ENCODE data around the gene RSAD2. TPM values are rescaled to one million over a fixed set of nuclear protein-coding genes. Genes with fewer than 3 reads are reported as not detected.

Gene RSAD2
- total RNA-seq, 1 donor from 2014 or later: not detected

- H3K27me3 Mint-ChIP-seq (ENCODE audit: unreplicated experiment): peaks cover 29% of the 10 kb centered on the region
- H3K4me1 Mint-ChIP-seq (ENCODE audit: unreplicated experiment): no peaks in the 10 kb centered on the region
- H3K27ac Mint-ChIP-seq (ENCODE audit: unreplicated experiment): no peak overlapping the region
- no peak for TF ChIP-seq CTCF (IDR thresholded peaks at IDR 0.05)
- no peak for DNase-seq (ENCODE audit: extremely low spot score, unreplicated experiment)
- no peak overlapping the region for H3K4me3 Mint-ChIP-seq (ENCODE audit: unreplicated experiment)
- no peaks in the 10 kb centered on the region for H3K9me3 Mint-ChIP-seq (ENCODE audit: unreplicated experiment)
- H3K36me3 Mint-ChIP-seq (ENCODE audit: unreplicated experiment): no peaks in the 10 kb centered on the region
These were observed 2.7 kb downstream of the RSAD2 start for GRCh38 chr2:6880200-6880733.

- Mint-ChIP-seq H3K36me3 (ENCODE audit: unreplicated experiment) (no peaks in the 10 kb centered on the region), H3K9me3 (ENCODE audit: unreplicated experiment) (no peaks in the 10 kb centered on the region), H3K4me1 (ENCODE audit: unreplicated experiment) (no peaks in the 10 kb centered on the region), H3K27me3 (ENCODE audit: unreplicated experiment) (peaks cover 32% of the 10 kb centered on the region), H3K4me3 (ENCODE audit: unreplicated experiment) (no peak overlapping the region), H3K27ac (ENCODE audit: unreplicated experiment) (no peak overlapping the region)
- DNase-seq (ENCODE audit: extremely low spot score, unreplicated experiment): no peak
- TF ChIP-seq CTCF (IDR thresholded peaks at IDR 0.05): no peak
These were observed 3.5 kb downstream of the RSAD2 start for GRCh38 chr2:6881046-6881445.

GRCh38 chr2:6881516-6881915 lies 3.9 kb downstream of the RSAD2 start:
- Mint-ChIP-seq H3K4me3 (ENCODE audit: unreplicated experiment) (no peak overlapping the region), H3K27ac (ENCODE audit: unreplicated experiment) (no peak overlapping the region), H3K4me1 (ENCODE audit: unreplicated experiment) (no peaks in the 10 kb centered on the region), H3K27me3 (ENCODE audit: unreplicated experiment) (peaks cover 32% of the 10 kb centered on the region), H3K9me3 (ENCODE audit: unreplicated experiment) (no peaks in the 10 kb centered on the region), H3K36me3 (ENCODE audit: unreplicated experiment) (no peaks in the 10 kb centered on the region)
- DNase-seq (ENCODE audit: extremely low spot score, unreplicated experiment): no peak
- TF ChIP-seq CTCF (IDR thresholded peaks at IDR 0.05): no peak

- peaks cover 36% of the 10 kb centered on the region for H3K27me3 Mint-ChIP-seq (ENCODE audit: unreplicated experiment)
- TF ChIP-seq CTCF (IDR thresholded peaks at IDR 0.05): no peak
- no peak for DNase-seq (ENCODE audit: extremely low spot score, unreplicated experiment)
- H3K36me3 Mint-ChIP-seq (ENCODE audit: unreplicated experiment): no peaks in the 10 kb centered on the region
- H3K4me3 Mint-ChIP-seq (ENCODE audit: unreplicated experiment): no peak overlapping the region
- no peaks in the 10 kb centered on the region for H3K9me3 Mint-ChIP-seq (ENCODE audit: unreplicated experiment)
- no peaks in the 10 kb centered on the region for H3K4me1 Mint-ChIP-seq (ENCODE audit: unreplicated experiment)
- no peak overlapping the region for H3K27ac Mint-ChIP-seq (ENCODE audit: unreplicated experiment)
These were observed 6.0 kb downstream of the RSAD2 start for GRCh38 chr2:6883448-6884122.

GRCh38 chr2:6885551-6885950 lies 8.0 kb downstream of the RSAD2 start:
- no peak overlapping the region for H3K27ac Mint-ChIP-seq (ENCODE audit: unreplicated experiment)
- H3K27me3 Mint-ChIP-seq (ENCODE audit: unreplicated experiment): peaks cover 38% of the 10 kb centered on the region
- no peak for TF ChIP-seq CTCF (IDR thresholded peaks at IDR 0.05)
- no peak for DNase-seq (ENCODE audit: extremely low spot score, unreplicated experiment)
- no peaks in the 10 kb centered on the region for H3K4me1 Mint-ChIP-seq (ENCODE audit: unreplicated experiment)
- H3K4me3 Mint-ChIP-seq (ENCODE audit: unreplicated experiment): no peak overlapping the region
- no peaks in the 10 kb centered on the region for H3K36me3 Mint-ChIP-seq (ENCODE audit: unreplicated experiment)
- no peaks in the 10 kb centered on the region for H3K9me3 Mint-ChIP-seq (ENCODE audit: unreplicated experiment)
